GM04504 (cell line): ENCODE results near the gene GCLM.

ENCODE experiments used
- DNase-seq: peaks from one replicate; pipeline ENCODE4 v3.0.0-alpha.2; 2012; ENCODE audit warnings: low read depth

Gene GCLM

DNA sequence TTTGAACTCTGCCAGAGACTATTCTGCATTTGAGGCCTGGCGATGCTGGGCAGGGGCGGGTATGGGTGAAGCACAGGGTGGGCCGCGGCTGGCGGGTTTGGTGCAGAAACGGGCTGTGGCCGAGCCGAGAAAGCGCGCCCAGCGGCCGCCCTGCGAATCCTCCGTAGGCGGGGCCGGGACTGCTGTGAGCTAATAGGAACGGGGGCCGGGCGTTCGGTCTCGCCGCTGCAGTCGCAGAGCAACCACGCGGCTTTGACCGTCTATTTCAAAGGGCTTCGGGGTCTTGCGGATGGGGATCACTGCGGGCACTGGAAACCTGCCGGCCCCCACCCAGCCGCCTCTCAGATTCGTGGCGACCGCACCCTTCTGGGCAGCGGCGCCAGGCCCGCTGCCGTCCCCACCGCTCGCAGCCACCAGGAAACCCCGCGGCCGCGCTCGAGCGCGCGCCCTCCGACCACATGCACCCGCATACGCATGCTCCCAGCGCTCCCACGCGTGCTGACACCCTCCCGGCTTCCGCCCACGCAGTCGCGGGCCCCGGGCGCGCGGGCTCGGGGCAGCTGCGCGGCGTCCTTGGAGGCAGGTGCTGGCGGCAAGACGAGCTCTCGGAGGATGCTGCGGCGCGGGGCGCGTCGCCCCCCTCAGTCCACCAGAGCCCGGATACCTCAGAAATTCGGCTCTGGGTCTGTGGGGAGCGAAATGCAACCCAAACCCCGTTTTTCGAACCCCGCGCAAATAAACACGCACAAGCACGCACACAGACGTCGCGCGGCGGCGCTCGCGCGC lies 62.8 kb downstream of the GCLM start:
- no peak for DNase-seq

- no peak for DNase-seq
Measured at GRCh38 chr1:93845538-93846205, 63.6 kb downstream of the GCLM start.

GRCh38 chr1:93844262-93845045 lies 64.8 kb downstream of the GCLM start:
- DNase-seq: peak; percentile 61

DNA sequence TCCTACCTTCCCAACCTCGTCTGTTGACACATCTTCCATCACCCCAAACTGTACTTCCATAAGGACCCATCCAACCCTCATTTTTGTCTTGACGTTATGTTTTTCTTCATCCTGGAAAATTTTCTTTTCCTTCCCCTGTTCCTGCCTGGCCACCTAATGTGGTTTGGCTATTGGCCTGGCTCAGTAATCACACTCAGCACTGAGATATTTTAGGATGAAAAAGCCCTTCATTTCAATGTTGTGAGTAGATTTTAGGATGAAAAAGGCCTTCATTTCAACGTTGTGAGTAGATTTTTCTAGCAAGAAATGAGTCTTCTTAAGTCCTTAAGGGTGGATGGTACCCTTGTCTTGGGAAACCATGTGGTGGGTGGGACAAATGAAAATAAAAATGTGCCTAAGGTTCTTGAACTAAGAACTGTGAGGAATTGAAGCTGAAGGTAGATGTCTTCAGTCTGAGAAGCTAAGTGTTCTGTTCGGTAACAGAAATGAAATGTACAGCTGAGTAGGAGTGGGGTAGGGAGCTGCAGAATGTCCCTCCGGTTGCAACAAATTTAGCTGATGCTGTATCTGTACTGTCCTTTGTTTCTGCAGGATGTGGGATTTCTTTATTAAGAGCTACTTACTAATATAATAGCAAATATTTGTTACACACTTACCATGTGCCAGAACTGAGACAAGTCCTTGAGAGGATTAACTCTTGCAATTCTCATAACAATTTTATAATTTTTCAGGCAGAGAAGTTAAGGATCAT lies 66.3 kb downstream of the GCLM start:
- no peak for DNase-seq

DNA sequence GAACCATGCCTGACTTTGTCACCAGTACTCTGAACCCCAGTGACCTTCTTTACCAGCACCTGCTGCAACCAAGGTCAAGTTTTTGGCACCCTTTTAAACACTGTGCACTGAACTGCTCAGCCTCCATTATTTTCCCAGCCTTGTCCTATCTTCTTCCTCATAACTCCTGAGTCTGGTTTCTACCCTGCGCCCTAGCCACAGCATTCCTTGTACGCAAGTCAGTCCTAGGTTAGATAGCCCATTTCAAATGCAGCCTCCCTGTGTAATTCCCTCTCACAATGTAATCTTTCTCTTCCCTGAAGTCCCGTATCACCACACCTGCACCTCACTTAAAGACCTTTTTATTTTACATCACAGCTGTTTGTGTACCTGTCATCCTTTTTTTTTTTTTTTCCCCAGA lies 67.5 kb downstream of the GCLM start:
- DNase-seq: no peak

- DNase-seq: no peak
Measured at GRCh38 chr1:93840956-93841482, 68.2 kb downstream of the GCLM start.

- no peak for DNase-seq
Measured at GRCh38 chr1:93839753-93840152, 69.5 kb downstream of the GCLM start.

- DNase-seq: peak; percentile 70
Measured at GRCh38 chr1:93839307-93839706, 69.9 kb downstream of the GCLM start.

- DNase-seq: no peak
Measured at GRCh38 chr1:93837961-93838360, 71.3 kb downstream of the GCLM start.
